Measurements from ENCODE around the gene ANKS1B. TPM values are rescaled to one million over a fixed set of nuclear protein-coding genes. Genes with fewer than 3 reads are reported as not detected.

ANKS1B gene
- total RNA-seq, 2 experiments from 2014 or later, result 0.96 to 1.1 TPM

DNA sequence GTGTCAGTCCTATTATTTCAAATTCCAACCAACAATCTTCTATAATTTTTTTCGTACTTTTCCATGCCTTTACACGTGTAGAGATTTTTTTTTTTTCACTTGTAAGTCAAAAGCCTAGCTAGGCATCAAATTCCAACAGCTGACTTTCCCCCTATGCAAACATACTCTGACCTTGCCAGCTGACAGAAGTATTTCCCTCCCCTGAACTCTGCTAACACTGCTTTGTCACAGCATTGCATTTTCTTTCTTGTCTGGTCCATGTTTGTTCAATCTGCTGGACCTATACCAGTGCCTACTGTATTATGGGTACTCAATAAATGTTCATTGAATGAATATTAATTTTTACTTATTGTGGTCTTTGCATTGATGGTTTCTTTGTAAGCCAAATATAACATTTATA, 772.5 kb downstream of the ANKS1B start:
- Mint-ChIP-seq H3K27ac (no peak overlapping the region), H3K9me3 (ENCODE audit: low read depth) (peaks cover 4% of the 10 kb centered on the region), H3K4me3 (no peak overlapping the region), H3K4me1 (no peaks in the 10 kb centered on the region), H3K36me3 (no peaks in the 10 kb centered on the region), H3K27me3 (no peaks in the 10 kb centered on the region)
- no peak for DNase-seq
- ATAC-seq, result no peak
- CTCF ChIA-PET, result no interaction called here

DNA sequence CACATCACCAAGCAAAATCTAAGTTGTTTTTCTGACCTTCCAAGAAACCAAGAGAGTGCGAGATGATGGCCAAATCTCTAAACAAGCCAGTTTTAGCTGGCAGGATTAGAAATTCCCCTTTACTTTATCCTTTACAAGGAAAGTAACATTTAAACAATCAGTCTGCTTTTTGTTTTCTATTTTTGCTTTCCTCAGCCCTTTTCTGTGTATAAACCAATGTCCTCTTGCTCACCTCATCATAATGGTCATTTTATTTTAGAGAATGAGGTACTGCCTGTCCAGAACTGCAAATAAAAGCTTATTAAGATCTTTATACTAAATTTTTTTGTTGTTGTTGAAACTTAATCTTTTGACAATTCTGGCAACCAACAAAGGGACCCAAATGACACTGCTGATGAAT, 779.6 kb downstream of the ANKS1B start:
- Mint-ChIP-seq H3K27ac (no peak overlapping the region), H3K36me3 (no peaks in the 10 kb centered on the region), H3K4me1 (no peaks in the 10 kb centered on the region), H3K27me3 (no peaks in the 10 kb centered on the region), H3K4me3 (no peak overlapping the region), H3K9me3 (ENCODE audit: low read depth) (peaks cover 2% of the 10 kb centered on the region)
- CTCF ChIA-PET, result no interaction called here
- DNase-seq (no peak), ATAC-seq (no peak)

DNA sequence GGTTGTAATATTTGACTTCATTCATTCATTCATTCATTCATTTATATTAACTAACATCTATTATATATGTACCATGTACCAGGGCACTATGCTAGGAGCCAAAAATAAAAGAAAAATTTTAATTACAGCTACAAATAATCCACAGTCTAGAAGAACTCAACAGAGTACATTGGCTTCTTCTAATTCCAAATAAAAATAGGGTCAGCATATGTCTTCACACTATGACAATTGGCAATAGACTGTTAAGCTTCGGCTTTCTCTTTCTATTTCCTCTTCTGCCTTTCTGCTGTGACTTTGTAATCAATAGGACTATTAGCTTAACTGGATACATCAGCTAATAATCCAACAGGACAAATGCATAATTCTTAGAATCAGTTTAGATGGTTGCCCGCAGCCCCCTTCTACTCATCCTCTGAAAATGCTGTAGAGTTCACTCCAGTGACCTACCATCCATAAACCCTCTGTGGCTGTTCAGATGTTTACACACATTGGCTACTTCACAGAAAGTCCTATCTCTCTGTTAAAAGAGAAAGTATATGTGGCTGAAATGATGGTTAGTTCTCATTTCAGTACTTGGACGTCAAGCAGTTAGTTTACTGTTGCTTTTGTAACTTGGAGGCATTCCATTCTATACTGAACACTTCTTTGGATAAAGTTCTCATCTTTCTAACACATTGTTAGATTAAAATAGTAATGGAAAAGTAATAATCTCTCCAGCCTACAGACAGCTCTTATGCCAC, 782.7 kb downstream of the ANKS1B start:
- Mint-ChIP-seq H3K36me3 (no peaks in the 10 kb centered on the region), H3K4me3 (no peak overlapping the region), H3K9me3 (ENCODE audit: low read depth) (no peaks in the 10 kb centered on the region), H3K4me1 (no peaks in the 10 kb centered on the region), H3K27me3 (no peaks in the 10 kb centered on the region), H3K27ac (no peak overlapping the region)
- no peak for ATAC-seq
- no peak for DNase-seq
- CTCF ChIA-PET, result no interaction called here

DNA sequence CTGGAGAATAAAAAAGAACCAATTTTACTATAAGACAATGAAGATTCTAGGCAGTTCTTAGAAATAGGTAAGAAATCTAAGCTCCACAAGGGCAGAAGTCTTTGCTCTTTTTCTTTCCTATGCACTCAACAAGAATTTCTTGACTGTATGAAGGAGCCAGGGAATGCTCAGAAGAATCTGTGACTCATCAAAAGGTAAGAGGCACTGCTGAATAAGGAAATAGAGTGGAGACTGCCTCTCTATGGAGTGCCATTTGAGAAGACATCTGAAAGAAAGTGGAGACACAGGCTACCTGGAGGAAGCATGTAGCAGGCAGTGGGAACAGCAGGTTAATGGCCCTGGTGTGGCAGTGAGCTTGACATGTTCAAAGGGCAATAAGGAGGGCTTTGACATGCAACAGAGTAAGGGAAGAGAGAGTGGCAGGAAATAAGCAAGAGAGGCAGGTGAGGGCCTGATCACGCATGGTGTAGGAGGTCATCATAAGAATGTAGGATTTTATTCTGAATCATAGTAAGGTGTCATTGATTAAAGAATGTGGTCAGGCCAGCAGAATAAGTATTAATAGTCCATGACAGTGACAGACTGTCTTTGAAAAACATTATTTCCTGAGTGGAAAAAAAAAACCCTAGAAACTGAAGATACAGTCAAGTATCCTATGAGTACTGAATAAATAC, 783.9 kb downstream of the ANKS1B start:
- DNase-seq, result no peak
- Mint-ChIP-seq H3K27ac (no peak overlapping the region), H3K4me3 (no peak overlapping the region), H3K9me3 (ENCODE audit: low read depth) (peaks cover 2% of the 10 kb centered on the region), H3K36me3 (no peaks in the 10 kb centered on the region), H3K27me3 (no peaks in the 10 kb centered on the region), H3K4me1 (no peaks in the 10 kb centered on the region)
- CTCF ChIA-PET, result no interaction called here
- ATAC-seq, result no peak

DNA sequence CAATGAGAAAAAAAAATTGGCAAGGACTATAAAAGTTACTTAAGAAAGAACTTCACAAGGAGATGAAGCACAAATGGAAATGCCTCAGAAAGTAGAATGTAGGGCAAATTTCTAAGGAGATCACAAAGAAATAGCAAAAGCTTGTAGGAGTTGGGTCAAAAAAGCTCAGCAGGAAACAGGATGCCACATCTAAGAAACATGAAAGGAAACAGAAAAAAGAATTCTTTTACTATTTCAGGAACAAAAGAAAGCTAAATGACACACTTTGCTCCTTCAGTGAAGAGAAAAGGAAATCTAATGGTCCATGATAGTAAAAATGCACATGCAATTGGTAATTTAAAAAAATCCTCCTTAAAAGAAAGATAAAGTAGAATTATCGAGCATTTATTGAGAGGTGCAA, 789.3 kb downstream of the ANKS1B start:
- Mint-ChIP-seq H3K4me1 (no peaks in the 10 kb centered on the region), H3K4me3 (no peak overlapping the region), H3K36me3 (no peaks in the 10 kb centered on the region), H3K9me3 (ENCODE audit: low read depth) (peaks cover 7% of the 10 kb centered on the region), H3K27me3 (no peaks in the 10 kb centered on the region), H3K27ac (no peak overlapping the region)
- no peak for DNase-seq
- ATAC-seq, result no peak
- CTCF ChIA-PET, result no interaction called here

DNA sequence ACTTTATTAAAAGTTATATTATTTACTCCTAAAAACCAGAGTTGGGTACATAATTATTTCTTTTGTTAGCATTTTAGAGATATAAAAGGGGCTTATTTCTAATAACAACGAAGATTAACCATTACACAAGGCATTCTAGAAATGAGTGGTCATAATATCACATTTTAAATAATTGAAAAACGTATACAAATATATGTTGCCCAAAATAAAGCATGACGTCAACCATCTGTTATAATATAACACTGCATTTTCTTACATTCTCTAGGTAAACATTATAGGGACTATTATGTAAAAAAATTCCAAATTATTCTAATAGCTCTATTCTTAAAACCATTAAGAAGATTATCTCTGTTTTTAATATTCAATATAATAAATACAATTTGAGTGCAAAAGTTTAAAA, 792.2 kb downstream of the ANKS1B start:
- DNase-seq (no peak), ATAC-seq (no peak)
- H3K36me3 Mint-ChIP-seq, result no peaks in the 10 kb centered on the region
- H3K4me3 Mint-ChIP-seq, result no peak overlapping the region
- no peaks in the 10 kb centered on the region for H3K4me1 Mint-ChIP-seq
- H3K9me3 Mint-ChIP-seq (ENCODE audit: low read depth), result peaks cover 9% of the 10 kb centered on the region
- no peak overlapping the region for H3K27ac Mint-ChIP-seq
- H3K27me3 Mint-ChIP-seq, result no peaks in the 10 kb centered on the region
- CTCF ChIA-PET, result no interaction called here

DNA sequence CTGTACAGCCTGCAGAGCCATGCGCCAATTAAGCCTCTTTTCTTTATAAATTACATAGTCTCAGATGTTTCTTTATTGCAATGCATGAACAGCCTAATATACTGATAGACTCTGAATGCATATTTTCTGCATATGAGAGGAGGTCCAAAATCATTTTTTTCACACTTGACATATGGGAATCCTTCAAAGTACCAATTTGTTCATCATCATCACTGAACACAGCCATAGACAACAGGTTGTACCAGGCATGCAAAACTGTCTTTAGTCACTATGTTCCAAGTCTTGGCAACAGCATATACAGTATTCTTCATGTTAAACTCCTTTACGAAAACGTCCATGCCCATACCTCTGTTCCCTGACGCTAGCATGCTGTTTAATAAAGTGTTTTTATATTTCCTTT, 807.9 kb downstream of the ANKS1B start:
- no peak overlapping the region for H3K4me3 Mint-ChIP-seq
- no peaks in the 10 kb centered on the region for H3K9me3 Mint-ChIP-seq (ENCODE audit: low read depth)
- no peaks in the 10 kb centered on the region for H3K27me3 Mint-ChIP-seq
- CTCF ChIA-PET, result no interaction called here
- no peaks in the 10 kb centered on the region for H3K4me1 Mint-ChIP-seq
- no peak overlapping the region for H3K27ac Mint-ChIP-seq
- DNase-seq (no peak), ATAC-seq (no peak)
- no peaks in the 10 kb centered on the region for H3K36me3 Mint-ChIP-seq

DNA sequence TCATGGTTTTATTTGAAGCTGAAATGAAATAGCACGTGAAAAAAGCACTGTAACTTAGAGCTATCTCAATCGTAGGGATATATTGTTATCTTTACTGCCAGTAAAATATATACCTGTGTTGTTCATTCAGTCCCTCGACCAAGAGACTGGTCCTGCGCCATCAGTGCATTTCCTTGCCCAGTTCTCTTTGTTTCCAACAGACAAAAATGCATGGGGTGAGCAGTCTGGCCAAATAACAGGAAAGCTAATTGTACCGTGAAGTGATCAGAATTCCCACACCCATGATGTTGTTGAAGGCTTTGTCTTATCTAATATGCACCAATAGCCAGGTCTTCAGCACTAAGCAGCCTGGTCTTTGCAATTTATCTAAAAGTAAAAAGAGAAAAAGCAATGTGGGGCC, 814.3 kb downstream of the ANKS1B start:
- DNase-seq (no peak), ATAC-seq (no peak)
- CTCF ChIA-PET, result no interaction called here
- Mint-ChIP-seq H3K36me3 (no peaks in the 10 kb centered on the region), H3K4me3 (no peak overlapping the region), H3K9me3 (ENCODE audit: low read depth) (no peaks in the 10 kb centered on the region), H3K4me1 (no peaks in the 10 kb centered on the region), H3K27ac (no peak overlapping the region), H3K27me3 (no peaks in the 10 kb centered on the region)

DNA sequence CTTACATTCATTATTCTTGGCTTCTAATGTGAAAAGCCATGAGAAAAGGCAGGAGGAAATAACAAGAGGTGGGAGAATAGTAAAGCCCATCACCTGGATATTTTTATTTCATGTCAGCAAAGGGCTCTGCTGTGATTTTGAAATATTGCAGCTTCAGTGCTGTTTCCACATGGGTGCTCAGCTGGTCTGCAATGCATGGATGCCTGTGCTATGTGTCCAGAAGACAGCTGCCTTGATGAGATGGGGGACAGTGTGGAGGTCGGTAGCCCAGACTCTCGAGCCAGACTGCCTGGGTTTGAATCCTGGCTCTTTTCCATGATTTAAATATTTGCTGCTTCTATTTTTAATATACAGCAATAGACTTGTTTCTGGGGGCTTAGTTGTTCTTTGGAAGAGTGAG, 814.7 kb downstream of the ANKS1B start:
- ATAC-seq, result no peak
- no peaks in the 10 kb centered on the region for H3K4me1 Mint-ChIP-seq
- H3K27me3 Mint-ChIP-seq, result no peaks in the 10 kb centered on the region
- H3K36me3 Mint-ChIP-seq, result no peaks in the 10 kb centered on the region
- H3K9me3 Mint-ChIP-seq (ENCODE audit: low read depth), result no peaks in the 10 kb centered on the region
- DNase-seq, result no peak
- H3K27ac Mint-ChIP-seq, result no peak overlapping the region
- CTCF ChIA-PET, result no interaction called here
- H3K4me3 Mint-ChIP-seq, result no peak overlapping the region

DNA sequence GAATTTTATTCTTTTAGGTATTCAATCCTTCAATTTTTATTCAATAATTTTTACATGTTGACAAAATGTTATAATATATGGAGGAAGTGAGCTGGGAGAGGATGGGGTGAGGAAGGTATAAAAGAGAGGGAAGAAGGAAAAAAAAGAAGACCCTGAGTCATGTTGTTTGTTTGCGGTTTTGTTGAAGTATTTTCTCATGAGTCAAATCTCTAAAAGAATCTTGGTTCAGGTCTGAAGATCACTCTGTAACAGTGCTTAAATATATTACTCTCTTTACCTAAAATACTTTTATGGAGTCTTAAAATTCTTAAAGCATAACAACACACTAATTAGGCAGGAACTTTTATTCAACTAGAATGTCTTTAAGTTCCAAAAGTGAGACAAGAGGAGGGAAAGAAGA, 826.8 kb downstream of the ANKS1B start:
- no peak for ATAC-seq
- H3K27me3 Mint-ChIP-seq, result no peaks in the 10 kb centered on the region
- no peak for DNase-seq
- no peaks in the 10 kb centered on the region for H3K4me1 Mint-ChIP-seq
- CTCF ChIA-PET, result no interaction called here
- no peak overlapping the region for H3K27ac Mint-ChIP-seq
- H3K4me3 Mint-ChIP-seq, result no peak overlapping the region
- H3K9me3 Mint-ChIP-seq (ENCODE audit: low read depth), result peaks cover 3% of the 10 kb centered on the region
- H3K36me3 Mint-ChIP-seq, result no peaks in the 10 kb centered on the region

DNA sequence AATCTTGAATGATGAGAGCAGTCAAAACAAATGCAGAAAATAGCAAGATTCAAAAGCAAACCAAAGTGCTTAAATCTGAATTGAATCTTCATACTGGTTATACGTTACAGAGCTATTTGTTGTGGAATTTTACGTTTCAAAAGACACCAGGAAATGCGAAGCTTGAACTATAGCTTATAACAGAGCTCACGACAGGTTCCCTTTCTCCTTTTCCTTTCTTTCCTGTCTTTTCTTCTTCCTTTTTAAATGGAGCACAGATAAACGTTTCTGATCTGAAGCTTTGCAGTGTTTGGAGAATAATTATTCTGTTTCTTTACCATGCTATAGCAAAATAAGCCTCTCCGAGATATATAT, 829.8 kb downstream of the ANKS1B start:
- H3K36me3 Mint-ChIP-seq, result no peaks in the 10 kb centered on the region
- H3K27me3 Mint-ChIP-seq, result no peaks in the 10 kb centered on the region
- H3K27ac Mint-ChIP-seq, result no peak overlapping the region
- DNase-seq, result no peak
- CTCF ChIA-PET, result no interaction called here
- no peak overlapping the region for H3K4me3 Mint-ChIP-seq
- no peak for ATAC-seq
- H3K4me1 Mint-ChIP-seq, result no peaks in the 10 kb centered on the region
- H3K9me3 Mint-ChIP-seq (ENCODE audit: low read depth), result peaks cover 3% of the 10 kb centered on the region

DNA sequence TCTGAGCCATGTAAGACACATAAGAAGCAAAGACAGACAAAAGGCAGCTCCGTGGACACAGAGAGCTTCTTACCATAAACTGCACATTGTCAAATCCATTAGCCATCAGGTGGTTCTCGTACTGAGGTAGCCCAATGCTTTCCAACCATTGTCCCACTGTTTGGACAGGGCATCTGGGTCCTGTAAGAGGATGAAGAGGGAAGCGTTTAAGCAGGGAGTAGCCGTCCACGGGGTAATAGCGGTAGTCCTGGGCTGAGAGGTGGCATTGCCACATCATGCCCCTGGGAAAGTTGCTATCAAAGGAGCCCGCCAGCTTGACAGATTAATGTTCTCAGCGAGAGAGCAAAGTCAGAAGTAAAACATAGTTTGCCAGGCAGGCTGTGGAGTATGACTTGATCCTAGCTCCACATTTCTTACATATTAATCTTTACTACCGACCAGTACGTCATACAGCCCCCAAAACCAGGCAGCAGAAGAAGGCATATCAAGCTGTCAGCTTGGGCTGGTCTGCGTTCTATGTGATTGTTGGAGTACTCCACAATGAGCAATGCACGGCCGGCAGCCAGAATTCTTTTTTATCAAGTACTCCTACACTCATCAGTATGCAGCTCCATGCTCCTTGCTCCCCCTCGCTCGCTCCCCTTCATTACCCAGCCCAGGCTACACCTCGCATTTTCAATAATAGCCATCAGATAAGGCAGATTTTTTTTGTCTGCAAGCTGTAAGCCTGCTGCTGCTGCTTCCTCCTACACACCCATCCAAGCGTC, 830.3 kb downstream of the ANKS1B start:
- CTCF ChIA-PET, result no interaction called here

DNA sequence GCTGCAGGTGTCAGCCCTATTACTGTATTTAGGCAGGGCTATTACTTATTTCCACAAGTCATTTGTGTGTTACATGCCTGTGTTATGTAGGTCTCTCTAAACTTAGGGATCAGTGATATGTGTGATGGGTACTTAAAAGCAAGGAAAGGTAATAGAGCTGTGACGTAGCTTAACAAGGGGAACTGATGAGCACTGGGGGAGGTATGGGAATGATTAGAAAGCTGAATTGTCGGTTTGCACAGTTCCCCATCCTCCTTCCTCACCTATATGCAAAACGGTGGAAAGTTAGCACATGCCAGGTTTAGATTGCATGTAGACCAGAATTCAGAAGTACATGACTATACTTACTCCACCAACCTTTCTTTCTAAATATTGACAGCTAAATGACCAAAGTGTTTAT, 831.4 kb downstream of the ANKS1B start:
- Mint-ChIP-seq H3K4me3 (no peak overlapping the region), H3K36me3 (no peaks in the 10 kb centered on the region), H3K27me3 (no peaks in the 10 kb centered on the region), H3K27ac (no peak overlapping the region), H3K4me1 (no peaks in the 10 kb centered on the region), H3K9me3 (ENCODE audit: low read depth) (peaks cover 3% of the 10 kb centered on the region)
- CTCF ChIA-PET, result no interaction called here
- ATAC-seq, result no peak
- DNase-seq, result no peak

More for the DNA sequence above, 830.3 kb downstream of the ANKS1B start:
- Mint-ChIP-seq H3K4me3 (no peak overlapping the region), H3K4me1 (no peaks in the 10 kb centered on the region), H3K27me3 (no peaks in the 10 kb centered on the region), H3K9me3 (ENCODE audit: low read depth) (peaks cover 3% of the 10 kb centered on the region), H3K27ac (no peak overlapping the region), H3K36me3 (no peaks in the 10 kb centered on the region)
- ATAC-seq, result no peak
- no peak for DNase-seq

DNA sequence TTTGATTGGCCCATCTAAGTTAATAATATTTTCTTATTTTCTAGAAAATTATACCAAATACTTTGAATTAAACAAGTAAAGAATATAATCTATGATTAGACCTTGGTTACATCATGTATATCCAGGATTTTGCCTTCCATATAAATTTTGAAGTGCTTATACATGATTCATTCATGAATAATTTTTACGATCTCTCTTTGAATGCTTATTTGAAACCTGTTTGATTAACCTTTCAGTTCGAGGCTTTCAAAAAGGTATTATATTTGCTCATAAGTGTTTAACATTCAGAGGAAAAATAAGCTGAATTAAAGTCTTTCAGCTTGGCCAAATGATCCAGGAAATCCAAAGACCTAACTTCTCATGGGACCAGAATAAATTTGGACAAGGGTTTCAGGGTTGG, 832.4 kb downstream of the ANKS1B start:
- peaks cover 3% of the 10 kb centered on the region for H3K9me3 Mint-ChIP-seq (ENCODE audit: low read depth)

More for the DNA sequence above, 832.4 kb downstream of the ANKS1B start:
- H3K27me3 Mint-ChIP-seq, result no peaks in the 10 kb centered on the region
- no peaks in the 10 kb centered on the region for H3K4me1 Mint-ChIP-seq
- H3K4me3 Mint-ChIP-seq, result no peak overlapping the region
- no peak overlapping the region for H3K27ac Mint-ChIP-seq
- no peaks in the 10 kb centered on the region for H3K36me3 Mint-ChIP-seq
- CTCF ChIA-PET, result no interaction called here
- ATAC-seq, result no peak
- no peak for DNase-seq

Measured in activated CD8-positive, alpha-beta memory T cell treated with anti-CD3 and anti-CD28 coated beads, Interleukin-2, amount 10 ng/mL, durations not matched to agents 7 days and 5 days (primary cell).